Prostate gland (tissue), 2 donors: Measurements from ENCODE around the gene ESRRB.

ENCODE experiments used
- CTCF ChIP-seq, 4 experiments: fragments of 200-600 bp in 2 of 4; fragments of 450-650 bp in 2 of 4; sonication (generic) in 2 of 4; IDR thresholded peaks; 1 replicate in 3 of 4; 2 replicates in 1 of 4; pipeline ENCODE4 v1.5.1; 2016 to 2019; ENCODE audit warnings: antibody characterized with exemption in 4 of 4, mild to moderate bottlenecking in 2 of 4, moderate library complexity in 2 of 4
- POLR2A ChIP-seq: fragments of 450-650 bp; IDR thresholded peaks from one replicate; pipeline ENCODE4 v1.6.1; 2016; ENCODE audit warnings: antibody characterized with exemption, mild to moderate bottlenecking

GRCh38 chr14:76456200-76456599, 80.3 kb downstream of the ESRRB start:
- TF ChIP-seq POLR2A (no peak), CTCF (IDR thresholded peaks at IDR 0.05) (peak in 2 of 4 experiments; percentile 16 to 24)
